Neural cell (in vitro differentiated cells): ENCODE results near the gene VANGL1.

Experiments used
- CTCF ChIP-seq: fragments of 450-650 bp; IDR thresholded peaks from 2 replicates; pipeline ENCODE4 v1.5.1; 2014; ENCODE audit warnings: antibody characterized with exemption, mild to moderate bottlenecking, moderate library complexity; ENCODE audit not compliant: poor library complexity, severe bottlenecking
- TF ChIP-seq, protein P1 (sequence below): IDR thresholded peaks from 2 replicates; pipeline ENCODE4 v1.6.1; 2012; ENCODE audit warnings: borderline replicate concordance

- no peak for TF ChIP-seq CTCF
- TF ChIP-seq, protein P1, sequence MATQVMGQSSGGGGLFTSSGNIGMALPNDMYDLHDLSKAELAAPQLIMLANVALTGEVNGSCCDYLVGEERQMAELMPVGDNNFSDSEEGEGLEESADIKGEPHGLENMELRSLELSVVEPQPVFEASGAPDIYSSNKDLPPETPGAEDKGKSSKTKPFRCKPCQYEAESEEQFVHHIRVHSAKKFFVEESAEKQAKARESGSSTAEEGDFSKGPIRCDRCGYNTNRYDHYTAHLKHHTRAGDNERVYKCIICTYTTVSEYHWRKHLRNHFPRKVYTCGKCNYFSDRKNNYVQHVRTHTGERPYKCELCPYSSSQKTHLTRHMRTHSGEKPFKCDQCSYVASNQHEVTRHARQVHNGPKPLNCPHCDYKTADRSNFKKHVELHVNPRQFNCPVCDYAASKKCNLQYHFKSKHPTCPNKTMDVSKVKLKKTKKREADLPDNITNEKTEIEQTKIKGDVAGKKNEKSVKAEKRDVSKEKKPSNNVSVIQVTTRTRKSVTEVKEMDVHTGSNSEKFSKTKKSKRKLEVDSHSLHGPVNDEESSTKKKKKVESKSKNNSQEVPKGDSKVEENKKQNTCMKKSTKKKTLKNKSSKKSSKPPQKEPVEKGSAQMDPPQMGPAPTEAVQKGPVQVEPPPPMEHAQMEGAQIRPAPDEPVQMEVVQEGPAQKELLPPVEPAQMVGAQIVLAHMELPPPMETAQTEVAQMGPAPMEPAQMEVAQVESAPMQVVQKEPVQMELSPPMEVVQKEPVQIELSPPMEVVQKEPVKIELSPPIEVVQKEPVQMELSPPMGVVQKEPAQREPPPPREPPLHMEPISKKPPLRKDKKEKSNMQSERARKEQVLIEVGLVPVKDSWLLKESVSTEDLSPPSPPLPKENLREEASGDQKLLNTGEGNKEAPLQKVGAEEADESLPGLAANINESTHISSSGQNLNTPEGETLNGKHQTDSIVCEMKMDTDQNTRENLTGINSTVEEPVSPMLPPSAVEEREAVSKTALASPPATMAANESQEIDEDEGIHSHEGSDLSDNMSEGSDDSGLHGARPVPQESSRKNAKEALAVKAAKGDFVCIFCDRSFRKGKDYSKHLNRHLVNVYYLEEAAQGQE: no peak
Observed at GRCh38 chr1:115620950-115621349, 20.8 kb upstream of the VANGL1 start.
